ENCODE data around the gene MYO18B.
"Not testable (repeated sequence)": the region's sequence is repeated elsewhere in the genome, so short reads cannot be mapped to it uniquely, and the experiment has no call there.

MYO18B gene

DNA sequence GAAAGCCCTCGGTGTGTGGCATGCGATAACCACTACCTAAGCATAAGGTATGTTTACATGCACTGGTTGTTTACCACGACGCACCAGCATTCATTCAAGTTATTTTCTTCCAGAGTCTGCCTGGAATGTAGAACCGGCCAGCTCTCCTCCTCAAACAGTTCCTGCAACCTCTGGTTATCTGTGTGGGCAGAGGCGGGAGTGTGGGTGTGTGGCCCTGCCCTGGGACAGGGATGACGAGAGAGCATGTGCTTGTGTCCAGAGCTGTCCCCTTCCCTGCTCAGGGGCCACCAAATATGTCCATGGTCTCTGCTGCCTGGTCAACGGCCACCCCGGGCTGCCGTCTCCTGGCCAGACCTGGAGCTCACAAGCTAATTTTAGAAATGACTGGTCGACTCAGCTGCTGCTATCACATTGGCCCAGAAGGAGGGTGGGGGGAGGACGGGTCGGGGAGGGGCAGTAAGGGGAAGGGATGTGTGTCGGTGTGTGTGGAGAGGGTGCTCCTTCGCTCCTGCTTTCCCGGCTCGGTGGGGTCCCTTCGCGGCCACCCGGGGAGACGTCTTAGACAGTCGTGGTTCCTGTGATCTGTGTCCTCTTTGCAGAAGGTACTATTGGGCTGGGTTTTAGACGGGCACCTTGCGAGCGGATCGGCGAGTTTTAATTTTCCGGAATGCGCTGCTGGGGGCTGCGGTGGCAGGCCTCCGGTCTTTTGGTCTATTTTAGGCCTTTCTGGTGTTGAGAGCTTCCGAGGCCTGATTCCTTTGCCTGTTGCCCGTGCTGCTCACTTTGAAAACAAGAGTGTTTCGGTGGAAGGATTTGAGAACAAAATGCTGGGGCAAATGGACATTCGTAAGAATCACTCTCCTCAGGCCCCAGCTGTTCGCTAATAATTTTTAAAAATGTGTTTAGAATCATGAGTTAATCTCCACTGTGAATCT, at the start of gene MYO18B:
MYO18B (plus strand) TSS at position 497 of the 935 bp plus-strand sequence. CDS start 18,905 bp downstream, outside the sequence.
- H3K4me3 ChIP-seq (ENCODE audit: low read depth, low read length), result peak within 1 kb of the TSS; percentile 53
- no peak for DNase-seq (ENCODE audit: low read depth)

- DNase-seq (ENCODE audit: low read depth), result no peak
- H3K4me3 ChIP-seq (ENCODE audit: low read depth, low read length), result no peak overlapping the region
Measured at GRCh38 chr22:25692397-25693267, 49.4 kb upstream of the MYO18B start.

DNA sequence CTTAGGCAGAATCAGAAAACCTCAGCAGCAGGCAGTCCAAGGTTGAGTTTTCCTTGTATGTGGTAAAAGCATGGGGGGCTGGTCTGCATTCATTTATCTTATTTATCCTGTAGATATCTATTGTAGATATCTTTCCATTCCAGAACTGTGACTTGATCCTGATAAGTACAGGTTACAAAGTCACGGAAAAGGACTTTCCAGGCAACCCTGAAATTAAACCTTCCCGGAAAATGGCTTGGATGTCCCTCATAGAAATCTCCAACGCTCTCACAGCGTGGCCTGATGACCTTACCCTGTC, 48.8 kb upstream of the MYO18B start:
- DNase-seq (ENCODE audit: low read depth), result no peak
- no peak overlapping the region for H3K4me3 ChIP-seq (ENCODE audit: low read depth, low read length)

- no peak overlapping the region for H3K4me3 ChIP-seq (ENCODE audit: low read depth, low read length)
Measured at GRCh38 chr22:25694196-25694907, 47.6 kb upstream of the MYO18B start.

GRCh38 chr22:25695146-25695545, 46.8 kb upstream of the MYO18B start:
- no peak for DNase-seq (ENCODE audit: low read depth)

More at GRCh38 chr22:25694196-25694907, 47.6 kb upstream of the MYO18B start:
- no peak for DNase-seq (ENCODE audit: low read depth)

DNA sequence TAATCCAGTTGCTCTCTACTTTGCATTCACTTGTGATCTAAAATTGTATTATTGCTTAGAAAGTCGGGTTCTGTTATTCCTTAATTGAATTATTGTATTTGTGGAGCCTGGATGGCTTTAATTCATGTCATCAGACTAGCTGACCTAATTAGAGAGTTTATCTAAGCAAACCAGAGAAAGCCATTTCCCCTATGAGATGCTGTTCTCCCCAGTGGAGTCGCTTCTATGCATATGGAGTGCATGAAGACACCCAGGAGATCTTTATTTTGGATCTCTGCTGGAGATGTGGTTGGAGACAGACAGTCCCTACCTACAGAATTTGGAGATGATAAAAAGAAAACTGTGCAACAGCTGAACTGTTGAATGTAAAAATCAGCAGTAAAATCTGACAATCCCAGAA, 45.2 kb upstream of the MYO18B start:
- no peak for DNase-seq (ENCODE audit: low read depth)
- no peak overlapping the region for H3K4me3 ChIP-seq (ENCODE audit: low read depth, low read length)

More at GRCh38 chr22:25695146-25695545, 46.8 kb upstream of the MYO18B start:
- H3K4me3 ChIP-seq (ENCODE audit: low read depth, low read length), result no peak overlapping the region

DNA sequence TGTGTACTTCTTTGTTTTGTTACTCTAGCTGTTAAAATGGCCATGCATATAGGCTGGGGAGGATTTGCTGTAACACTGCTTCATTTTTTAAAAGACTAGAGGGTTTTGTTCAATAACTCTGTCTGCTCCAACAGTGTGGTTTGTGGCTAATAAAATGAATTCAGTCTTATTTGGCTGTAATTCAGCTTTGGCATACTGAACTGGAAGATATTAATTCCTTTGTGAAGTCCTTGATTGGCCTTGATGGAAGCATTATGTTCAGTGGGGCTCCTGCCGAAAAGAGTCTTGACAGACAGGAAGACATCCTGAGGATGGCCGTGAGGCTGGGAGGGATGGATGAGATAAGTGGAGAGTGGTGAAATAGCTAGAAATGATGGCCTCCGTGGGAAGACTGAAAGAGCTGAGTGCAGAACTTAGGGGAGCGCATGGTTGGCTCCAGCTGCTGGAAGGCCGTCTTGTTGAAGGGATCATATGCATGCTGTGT, 44.8 kb upstream of the MYO18B start:
- no peak overlapping the region for H3K4me3 ChIP-seq (ENCODE audit: low read depth, low read length)
- DNase-seq (ENCODE audit: low read depth), result no peak

DNA sequence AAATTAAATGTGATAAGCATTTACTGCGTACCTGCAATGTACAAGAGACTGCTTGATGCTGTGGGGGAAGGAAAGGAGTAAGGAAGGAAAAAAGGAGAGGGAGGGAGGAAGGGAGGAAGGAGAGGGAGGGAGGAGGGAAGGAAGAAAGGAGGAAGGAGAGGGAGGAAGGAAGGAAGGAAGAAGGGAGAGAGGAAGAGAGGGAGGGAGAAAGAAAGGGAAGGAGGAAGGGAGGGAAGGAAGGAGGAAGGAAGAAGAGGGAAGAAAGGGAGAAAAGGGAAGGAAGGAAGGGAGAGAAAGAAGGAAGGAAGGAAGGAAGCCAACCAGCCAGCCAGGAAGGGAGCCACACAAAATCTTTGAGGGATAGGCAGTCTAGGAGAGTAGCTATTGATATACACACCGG, 44.0 kb upstream of the MYO18B start:
- H3K4me3 ChIP-seq (ENCODE audit: low read depth, low read length), result no peak overlapping the region
- no peak for DNase-seq (ENCODE audit: low read depth)

GRCh38 chr22:25698461-25698860, 43.5 kb upstream of the MYO18B start:
- DNase-seq (ENCODE audit: low read depth), result no peak

DNA sequence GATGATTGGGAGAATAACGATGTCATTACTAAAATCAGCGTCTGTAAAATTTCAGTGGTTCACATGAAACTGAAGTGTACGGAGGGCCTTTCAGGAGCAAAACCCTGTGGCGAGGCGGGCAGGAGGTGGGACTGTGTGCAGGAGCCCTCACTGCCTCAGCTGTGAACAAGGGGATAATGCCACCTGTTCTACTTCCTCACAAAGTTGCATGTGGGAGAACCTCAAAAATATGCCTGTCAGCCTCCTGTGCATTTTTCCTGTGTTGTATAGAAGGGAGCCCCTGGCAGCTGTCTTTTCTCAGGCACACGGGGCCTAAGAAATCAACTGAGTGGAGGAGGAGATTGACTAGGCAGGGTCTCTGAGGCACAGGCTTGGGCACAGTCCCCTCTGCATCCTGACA, 43.0 kb upstream of the MYO18B start:
- DNase-seq (ENCODE audit: low read depth), result no peak
- H3K4me3 ChIP-seq (ENCODE audit: low read depth, low read length), result no peak overlapping the region

More at GRCh38 chr22:25698461-25698860, 43.5 kb upstream of the MYO18B start:
- no peak overlapping the region for H3K4me3 ChIP-seq (ENCODE audit: low read depth, low read length)

DNA sequence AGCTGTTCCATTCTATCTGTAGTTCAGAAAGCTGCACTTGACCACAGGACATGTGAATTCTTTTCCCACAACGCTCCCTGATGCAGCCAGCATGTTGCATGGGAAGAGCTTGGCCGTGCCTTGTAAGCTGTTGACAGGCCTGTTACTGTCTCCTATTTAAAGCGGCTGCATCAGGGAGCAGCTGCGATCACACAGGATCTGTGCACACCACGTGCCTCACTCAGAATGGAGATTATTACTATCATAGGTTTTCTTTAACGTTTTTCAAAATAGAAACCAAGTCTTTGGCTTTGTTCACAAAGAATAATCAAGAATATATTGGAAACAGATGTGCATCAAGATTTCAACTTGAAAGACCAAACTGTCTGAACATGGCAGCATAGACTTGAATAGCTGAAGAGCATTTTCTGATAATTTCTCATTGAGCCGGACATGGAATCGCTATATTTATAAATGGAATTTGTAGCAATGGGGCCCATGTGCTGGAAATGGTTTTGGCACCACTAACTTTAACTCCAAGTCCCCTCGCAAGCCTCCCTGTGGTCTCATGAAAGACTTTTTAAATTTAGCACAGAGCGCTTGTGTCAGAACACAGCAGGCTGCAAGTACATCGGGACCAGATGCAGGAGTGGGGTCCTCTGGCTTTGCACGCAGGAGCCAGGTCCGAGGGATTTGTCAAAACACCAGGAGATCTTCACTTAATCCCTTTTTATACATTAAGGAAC, 40.8 kb upstream of the MYO18B start:
- DNase-seq (ENCODE audit: low read depth), result peak; percentile 67
- no peak overlapping the region for H3K4me3 ChIP-seq (ENCODE audit: low read depth, low read length)

GRCh38 chr22:25702040-25702439, 39.9 kb upstream of the MYO18B start:
- no peak for DNase-seq (ENCODE audit: low read depth)
- no peak overlapping the region for H3K4me3 ChIP-seq (ENCODE audit: low read depth, low read length)

DNA sequence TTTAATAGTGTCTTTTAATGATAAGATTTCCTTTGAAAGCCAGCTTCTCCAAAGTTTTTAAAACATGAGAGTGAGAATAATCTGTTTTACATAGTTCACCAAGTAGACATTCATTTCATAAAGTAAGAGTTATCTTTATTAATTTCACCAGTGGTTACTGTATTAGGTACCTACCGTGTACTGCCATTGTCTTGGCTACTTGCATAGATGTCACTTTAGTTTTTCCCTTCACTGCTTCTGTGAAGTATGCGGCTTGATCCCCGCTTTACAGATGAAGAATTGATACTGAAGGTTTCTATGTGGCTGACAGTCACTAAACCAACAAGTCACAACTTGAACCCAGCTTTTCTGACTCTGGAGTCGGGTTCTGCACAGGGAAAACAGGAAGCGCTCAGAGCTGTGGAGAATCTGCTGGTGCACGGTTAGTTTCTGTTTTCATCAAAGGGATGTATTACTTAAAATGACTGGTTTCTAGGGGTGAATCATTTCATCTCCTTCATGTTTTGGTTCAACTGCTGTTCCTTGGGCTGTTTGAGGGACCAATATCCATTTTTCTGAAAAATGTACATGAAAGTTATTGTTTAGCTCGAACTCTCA, 39.3 kb upstream of the MYO18B start:
- no peak for DNase-seq (ENCODE audit: low read depth)
- H3K4me3 ChIP-seq (ENCODE audit: low read depth, low read length), result no peak overlapping the region

DNA sequence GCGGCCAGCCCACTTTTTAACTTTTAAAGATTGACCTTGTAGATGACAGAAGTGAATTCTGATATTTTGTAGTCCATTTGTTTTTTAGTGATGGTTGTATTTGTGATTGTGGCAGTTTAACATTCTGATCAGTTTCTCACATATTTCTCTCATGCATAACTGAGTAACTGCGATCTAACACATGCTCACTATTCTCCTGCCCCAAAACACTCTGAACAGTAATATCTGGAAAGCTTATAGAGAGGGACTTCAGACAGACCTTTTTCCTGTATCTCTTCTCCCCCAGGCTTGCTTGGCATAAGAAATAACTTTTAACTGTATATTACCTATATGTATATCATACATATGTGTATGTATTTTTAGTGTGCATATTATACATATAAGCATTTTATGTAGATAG, 37.3 kb upstream of the MYO18B start:
- no peak for DNase-seq (ENCODE audit: low read depth)
- no peak overlapping the region for H3K4me3 ChIP-seq (ENCODE audit: low read depth, low read length)

DNA sequence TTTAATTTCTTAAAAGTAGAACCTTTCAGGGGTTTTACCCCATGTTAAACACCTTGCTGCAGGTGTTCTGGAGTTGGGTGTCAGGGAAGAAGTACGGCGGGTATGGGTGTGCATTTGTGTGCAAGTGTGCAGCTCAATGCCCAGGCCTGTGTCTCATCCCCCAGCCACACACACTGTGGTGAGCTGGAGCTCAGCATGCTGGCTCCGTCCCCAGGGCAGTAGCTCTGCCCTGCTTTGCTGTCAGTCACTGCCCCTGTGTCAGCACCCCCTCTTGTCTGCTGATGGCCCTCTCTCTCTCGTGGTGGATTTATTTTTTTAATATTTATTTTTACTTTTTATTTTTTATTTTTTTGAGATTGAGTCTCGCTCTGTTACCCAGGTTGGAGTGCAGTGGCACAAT, 35.8 kb upstream of the MYO18B start:
- no peak overlapping the region for H3K4me3 ChIP-seq (ENCODE audit: low read depth, low read length)
- no peak for DNase-seq (ENCODE audit: low read depth)

- not testable (repeated sequence) for H3K4me3 ChIP-seq (ENCODE audit: low read depth, low read length); DNase-seq (ENCODE audit: low read depth)
Measured at GRCh38 chr22:25708430-25708829, 33.6 kb upstream of the MYO18B start.

- H3K4me3 ChIP-seq (ENCODE audit: low read depth, low read length), result no peak overlapping the region
- DNase-seq (ENCODE audit: low read depth), result no peak
Measured at GRCh38 chr22:25709758-25710157, 32.2 kb upstream of the MYO18B start.

GRCh38 chr22:25710501-25710900, 31.5 kb upstream of the MYO18B start:
- H3K4me3 ChIP-seq (ENCODE audit: low read depth, low read length), result no peak overlapping the region
- no peak for DNase-seq (ENCODE audit: low read depth)

DNA sequence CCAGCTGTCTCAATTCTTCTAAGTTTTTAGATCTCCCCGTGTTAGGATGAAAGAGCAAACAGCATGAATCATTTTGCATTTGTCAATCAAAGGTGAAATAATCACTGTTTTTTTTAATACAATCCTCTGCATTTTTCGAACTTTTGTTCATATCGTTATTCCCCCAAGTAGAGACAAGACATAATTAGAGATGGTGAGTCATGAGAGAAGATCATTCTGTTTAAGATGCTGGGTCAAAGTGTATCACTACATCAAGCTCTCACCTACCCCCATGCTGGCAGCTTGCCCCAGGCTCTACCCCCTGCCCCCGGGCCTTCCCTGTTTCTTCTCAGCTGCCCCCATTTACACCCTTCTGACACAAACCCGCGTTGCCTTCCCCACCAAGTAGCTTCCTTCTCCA, 30.5 kb upstream of the MYO18B start:
- no peak overlapping the region for H3K4me3 ChIP-seq (ENCODE audit: low read depth, low read length)
- DNase-seq (ENCODE audit: low read depth), result no peak
